ENCODE data around the gene TNFRSF19.

GRCh38 chr13:23701636-23702035, 131.4 kb downstream of the TNFRSF19 start:
- TF ChIP-seq GLIS3 (CRISPR knock-in tag; IDR thresholded peaks at IDR 0.05) = no peak
- TF ChIP-seq SNAI2 (CRISPR knock-in tag; IDR thresholded peaks at IDR 0.05) = no peak
- no peak for TF ChIP-seq PATZ1 (CRISPR knock-in tag; IDR thresholded peaks at IDR 0.05; ENCODE audit: borderline replicate concordance)
- TF ChIP-seq TCF4 (CRISPR knock-in tag; IDR thresholded peaks at IDR 0.05; ENCODE audit: borderline replicate concordance) = no peak
- TF ChIP-seq, protein P1, sequence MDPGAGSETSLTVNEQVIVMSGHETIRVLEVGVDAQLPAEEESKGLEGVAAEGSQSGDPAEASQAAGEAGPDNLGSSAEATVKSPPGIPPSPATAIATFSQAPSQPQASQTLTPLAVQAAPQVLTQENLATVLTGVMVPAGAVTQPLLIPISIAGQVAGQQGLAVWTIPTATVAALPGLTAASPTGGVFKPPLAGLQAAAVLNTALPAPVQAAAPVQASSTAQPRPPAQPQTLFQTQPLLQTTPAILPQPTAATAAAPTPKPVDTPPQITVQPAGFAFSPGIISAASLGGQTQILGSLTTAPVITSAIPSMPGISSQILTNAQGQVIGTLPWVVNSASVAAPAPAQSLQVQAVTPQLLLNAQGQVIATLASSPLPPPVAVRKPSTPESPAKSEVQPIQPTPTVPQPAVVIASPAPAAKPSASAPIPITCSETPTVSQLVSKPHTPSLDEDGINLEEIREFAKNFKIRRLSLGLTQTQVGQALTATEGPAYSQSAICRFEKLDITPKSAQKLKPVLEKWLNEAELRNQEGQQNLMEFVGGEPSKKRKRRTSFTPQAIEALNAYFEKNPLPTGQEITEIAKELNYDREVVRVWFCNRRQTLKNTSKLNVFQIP (CRISPR knock-in tag; IDR thresholded peaks at IDR 0.05; ENCODE audit: borderline replicate concordance, low read depth) = no peak
- no peak for TF ChIP-seq ZC3H10 (CRISPR knock-in tag; IDR thresholded peaks at IDR 0.05)
